Thymus (tissue), 11 donors: ENCODE measurements around the gene SPINK2. TPM values are rescaled to one million over a fixed set of nuclear protein-coding genes. Genes with fewer than 3 reads are reported as not detected.

Source experiments
- DNase-seq, 9 donors: peaks; one replicate each; pipeline ENCODE4 v3.0.0-alpha.2; 2013; ENCODE audit warnings: low spot score in 9 of 9, low read depth in 6 of 9, missing footprints in 1 of 9
- H3K27ac ChIP-seq, 2 donors: one replicate each; pipeline ENCODE4 v1.5.1; 2013; ENCODE audit warnings: control low read depth in 1 of 2, low read depth in 1 of 2, low read length in 1 of 2, mild to moderate bottlenecking in 1 of 2, moderate library complexity in 1 of 2
- H3K27me3 ChIP-seq, 2 donors: one replicate each; pipeline ENCODE4 v1.5.1; 2013; ENCODE audit warnings: low read length in 1 of 2; ENCODE audit not compliant: control insufficient read depth in 2 of 2, insufficient read depth in 1 of 2
- H3K36me3 ChIP-seq, 2 donors: one replicate each; pipeline ENCODE4 v1.5.1; 2013; ENCODE audit warnings: low read length in 1 of 2, mild to moderate bottlenecking in 1 of 2, moderate library complexity in 1 of 2; ENCODE audit not compliant: control insufficient read depth in 2 of 2, insufficient read depth in 2 of 2
- H3K4me1 ChIP-seq, 2 donors: one replicate each; pipeline ENCODE4 v1.5.1; 2013; ENCODE audit warnings: low read length in 2 of 2; ENCODE audit not compliant: control insufficient read depth in 2 of 2, insufficient read depth in 2 of 2
- H3K4me3 ChIP-seq, 2 donors: one replicate each; pipeline ENCODE4 v1.5.1; 2013; ENCODE audit warnings: low read length in 2 of 2, control low read depth in 1 of 2, mild to moderate bottlenecking in 1 of 2
- H3K9me3 ChIP-seq, 2 donors: one replicate each; pipeline ENCODE4 v1.5.1; 2013; ENCODE audit warnings: low read length in 1 of 2, mild to moderate bottlenecking in 1 of 2; ENCODE audit not compliant: control insufficient read depth in 2 of 2, insufficient read depth in 1 of 2
- WGBS: extraction: QIAGEN DNeasy Blood & Tissue Kit; methylation state at CpG from one replicate; pipeline ENCODE4 v1.1.7; 2013; 5-methylcytosine and 5-hydroxymethylcytosine counted together
- polyA plus RNA-seq: library from polyadenylated mRNA; stranded (reverse); fragments of 200-250 nt; gene quantifications from one replicate; pipeline ENCODE4 v1.2.3, GENCODE V29; 2013
- total RNA-seq: library from RNA; stranded (reverse); fragments of 120-200 nt; gene quantifications from one replicate; pipeline ENCODE4 v1.2.4, GENCODE V29; 2013
- donor health status: healthy.

SPINK2 gene
- total and polyA plus RNA-seq, 2 donors: 5.8 TPM

GRCh38 chr4:56764223-56764622 lies 57.3 kb downstream of the SPINK2 start:
- H3K36me3 ChIP-seq: no peaks in the 10 kb centered on the region

GRCh38 chr4:56762484-56763250 lies 58.8 kb downstream of the SPINK2 start:
- Histone ChIP-seq H3K36me3 (no peaks in the 10 kb centered on the region), H3K4me1 (peaks cover 8 to 23% of the 10 kb centered on the region in 2 donors), H3K9me3 (no peaks in the 10 kb centered on the region), H3K27me3 (no peaks in the 10 kb centered on the region), H3K4me3 (no peak overlapping the region), H3K27ac (no peak overlapping the region)
- DNase-seq: no peak
- WGBS: 94% methylated on average over 10 of the region's 10 CpGs

More at GRCh38 chr4:56764223-56764622, 57.3 kb downstream of the SPINK2 start:
- 96% methylated on average over 1 of the region's 1 CpG for WGBS
- Histone ChIP-seq H3K4me1 (peaks cover 2 to 8% of the 10 kb centered on the region in 2 donors), H3K27ac (no peak overlapping the region), H3K4me3 (no peak overlapping the region), H3K9me3 (no peaks in the 10 kb centered on the region), H3K27me3 (no peaks in the 10 kb centered on the region)
- no peak for DNase-seq

- 40% methylated on average over 1 of the region's 1 CpG for WGBS
- peaks cover 22 to 36% of the 10 kb centered on the region in 2 donors for H3K4me1 ChIP-seq
Measured at GRCh38 chr4:56760183-56760582, 61.3 kb downstream of the SPINK2 start.

More at GRCh38 chr4:56760183-56760582, 61.3 kb downstream of the SPINK2 start:
- no peaks in the 10 kb centered on the region for H3K36me3 ChIP-seq
- H3K27me3 ChIP-seq: no peaks in the 10 kb centered on the region
- DNase-seq: no peak
- no peak overlapping the region for H3K4me3 ChIP-seq
- H3K9me3 ChIP-seq: no peaks in the 10 kb centered on the region
- no peak overlapping the region for H3K27ac ChIP-seq

Other genes with a start within 250 kb of the SPINK2 start
- gene HOPX, start 140.4 kb downstream of the SPINK2 start, total RNA-seq: 5.9 TPM
- 99.6 TPM for gene HOPX, start 140.4 kb downstream of the SPINK2 start, polyA plus RNA-seq
- gene REST, start 86.2 kb upstream of the SPINK2 start, total RNA-seq: 41.3 TPM
- 12.4 TPM for gene REST, start 86.2 kb upstream of the SPINK2 start, polyA plus RNA-seq
- 15.3 TPM for gene NOA1, start 155.9 kb upstream of the SPINK2 start, total RNA-seq
- gene NOA1, start 155.9 kb upstream of the SPINK2 start, polyA plus RNA-seq: 10.7 TPM
- gene POLR2B, start 157.2 kb upstream of the SPINK2 start, total RNA-seq: 120 TPM
- 59.5 TPM for gene POLR2B, start 157.2 kb upstream of the SPINK2 start, polyA plus RNA-seq